Measurements from ENCODE around the gene FRAS1.
"Not testable (repeated sequence)": the region's sequence is repeated elsewhere in the genome, so short reads cannot be mapped to it uniquely, and the experiment has no call there.

FRAS1 gene

GRCh38 chr4:78057600-78058550, 752 bp downstream of the FRAS1 start:
- no peak for DNase-seq (ENCODE audit: low read depth in 1 of 2, low spot score in 1 of 2)

- no peak for DNase-seq (ENCODE audit: low read depth in 1 of 2, low spot score in 1 of 2)
Observed at GRCh38 chr4:78058591-78059523, 1.7 kb downstream of the FRAS1 start.

GRCh38 chr4:78059524-78059889, 2.4 kb downstream of the FRAS1 start:
- DNase-seq (ENCODE audit: low read depth in 1 of 2, low spot score in 1 of 2), result no peak

GRCh38 chr4:78059938-78060337, 2.8 kb downstream of the FRAS1 start:
- DNase-seq (ENCODE audit: low read depth in 1 of 2, low spot score in 1 of 2), result no peak

GRCh38 chr4:78061939-78062570, 4.9 kb downstream of the FRAS1 start:
- no peak for DNase-seq (ENCODE audit: low read depth in 1 of 2, low spot score in 1 of 2)

GRCh38 chr4:78065508-78066192, 8.5 kb downstream of the FRAS1 start:
- no peak for DNase-seq (ENCODE audit: low read depth in 1 of 2, low spot score in 1 of 2)

- DNase-seq (ENCODE audit: low read depth in 1 of 2, low spot score in 1 of 2), result no peak
Observed at GRCh38 chr4:78068481-78068880, 11.4 kb downstream of the FRAS1 start.

GRCh38 chr4:78069319-78069718, 12.2 kb downstream of the FRAS1 start:
- no peak for DNase-seq (ENCODE audit: low read depth in 1 of 2, low spot score in 1 of 2)

- no peak for DNase-seq (ENCODE audit: low read depth in 1 of 2, low spot score in 1 of 2)
Observed at GRCh38 chr4:78069859-78070258, 12.7 kb downstream of the FRAS1 start.

- DNase-seq (ENCODE audit: low read depth in 1 of 2, low spot score in 1 of 2), result no peak
Observed at GRCh38 chr4:78070731-78071282, 13.7 kb downstream of the FRAS1 start.

GRCh38 chr4:78074759-78075158, 17.6 kb downstream of the FRAS1 start:
- no peak for DNase-seq (ENCODE audit: low read depth in 1 of 2, low spot score in 1 of 2)

GRCh38 chr4:78075986-78076385, 18.9 kb downstream of the FRAS1 start:
- DNase-seq (ENCODE audit: low read depth in 1 of 2, low spot score in 1 of 2), result no peak

- no peak for DNase-seq (ENCODE audit: low read depth in 1 of 2, low spot score in 1 of 2)
Observed at GRCh38 chr4:78078101-78078500, 21.0 kb downstream of the FRAS1 start.

- no peak for DNase-seq (ENCODE audit: low read depth in 1 of 2, low spot score in 1 of 2)
Observed at GRCh38 chr4:78079726-78080430, 22.8 kb downstream of the FRAS1 start.

- no peak for DNase-seq (ENCODE audit: low read depth in 1 of 2, low spot score in 1 of 2)
Observed at GRCh38 chr4:78081541-78081940, 24.4 kb downstream of the FRAS1 start.

GRCh38 chr4:78083035-78083434, 25.9 kb downstream of the FRAS1 start:
- no peak for DNase-seq (ENCODE audit: low read depth in 1 of 2, low spot score in 1 of 2)

GRCh38 chr4:78091534-78091933, 34.4 kb downstream of the FRAS1 start:
- DNase-seq (ENCODE audit: low read depth in 1 of 2, low spot score in 1 of 2), result no peak

GRCh38 chr4:78092350-78092749, 35.2 kb downstream of the FRAS1 start:
- DNase-seq (ENCODE audit: low read depth in 1 of 2, low spot score in 1 of 2), result not testable (repeated sequence)

- DNase-seq (ENCODE audit: low read depth in 1 of 2, low spot score in 1 of 2), result no peak
Observed at GRCh38 chr4:78092850-78093249, 35.7 kb downstream of the FRAS1 start.

GRCh38 chr4:78095081-78095480, 38.0 kb downstream of the FRAS1 start:
- DNase-seq (ENCODE audit: low read depth in 1 of 2, low spot score in 1 of 2), result no peak

All from stimulated activated CD4-positive, alpha-beta T cell treated with anti-CD3 and anti-CD28 coated beads, Interleukin-15, amount 100 ng/mL, for 1 hour (primary cell).